Ovary (tissue), 9 donors: ENCODE data around the gene ACE2. TPM values are rescaled to one million over a fixed set of nuclear protein-coding genes. Genes with fewer than 3 reads are reported as not detected.

Experiments used
- DNase-seq, 5 donors: peaks; one replicate each; pipeline ENCODE4 v3.0.0-alpha.2; 2019 to 2020
- H3K27ac ChIP-seq, 2 donors: fragments of 200-600 bp; one replicate each; pipeline versions ENCODE4 v1.5.1 to v1.8.0; 2019 to 2022
- H3K27me3 ChIP-seq: fragments of 200-600 bp; one replicate; pipeline ENCODE4 v1.8.0; 2022
- H3K36me3 ChIP-seq: fragments of 200-600 bp; sonication (generic); one replicate; pipeline ENCODE4 v1.5.1; 2019
- H3K4me1 ChIP-seq: one replicate; pipeline ENCODE4 v1.8.1; 2013; ENCODE audit warnings: mild to moderate bottlenecking, moderate library complexity; ENCODE audit not compliant: insufficient read depth
- H3K4me3 ChIP-seq: fragments of 200-600 bp; sonication (generic); one replicate; pipeline ENCODE4 v1.5.1; 2017
- H3K9me3 ChIP-seq, 2 donors: fragments of 200-600 bp in 1 of 2; sonication (generic) in 1 of 2; one replicate each; pipeline versions ENCODE4 v1.5.1 to v1.8.1; 2013 to 2019; ENCODE audit warnings: mild to moderate bottlenecking in 1 of 2, moderate library complexity in 1 of 2
- CTCF ChIP-seq, 3 donors: fragments of 450-650 bp in 2 of 3; fragments of 200-600 bp in 1 of 3; IDR thresholded peaks; one replicate each; pipeline versions ENCODE4 v1.5.1 to v1.8.0; 2016 to 2022; ENCODE audit warnings: antibody characterized with exemption in 3 of 3, mild to moderate bottlenecking in 1 of 3
- EP300 ChIP-seq: sonication (generic); formaldehyde crosslinking; IDR thresholded peaks from one replicate; pipeline ENCODE4 v1.6.1; 2017; ENCODE audit warnings: antibody characterized with exemption
- POLR2A ChIP-seq: fragments of 450-650 bp; IDR thresholded peaks from one replicate; pipeline ENCODE4 v1.6.1; 2017; ENCODE audit warnings: antibody characterized with exemption, mild to moderate bottlenecking, moderate library complexity
- WGBS, 3 donors: extraction: QIAGEN DNeasy Blood & Tissue Kit in 1 of 3; methylation state at CpG; one replicate each; pipeline versions ENCODE4 v1.1.5 to v1.1.7; 2013 to 2017; 5-methylcytosine and 5-hydroxymethylcytosine counted together
- intact Hi-C, 4 donors: fragments of 100-400 bp; cut with DNase I; formaldehyde crosslinking; loops; one replicate each; pipeline versions ENCODE4 v1.11.0 to v1.15.1; 2022 to 2023
- polyA plus RNA-seq, 2 donors: library from polyadenylated mRNA; stranded (reverse); fragments of 200-250 nt in 1 of 2; fragments of 350-450 nt in 1 of 2; fragmentation: Illumina TruSeq in 1 of 2; extraction: RNeasy Lipid Tissue Mini Kit (QIAGEN cat#74804) in 1 of 2; gene quantifications; one replicate each; pipeline ENCODE4 v1.2.3, GENCODE V29; 2013 to 2014
- total RNA-seq, 7 donors: library from RNA; depleted of rRNA in 2 of 7; stranded (reverse); fragments of >200 nt in 2 of 7; fragmentation: NEBNext Ultra II Directional in 3 of 7; extraction: Animal tissue kit (Norgen Biotek cat#: 25700) in 3 of 7; gene quantifications; one replicate each; pipeline versions ENCODE4 v1.1.0 to v1.2.4, GENCODE V29; 2016 to 2023
- donor health status: DM: no; HTN: no; CAD: no; lungs with moderate emphysema.
- donor health status: DM: no; HTN: no; CAD: no.
- donor health status: Bipolar disorder and iron deficiency.
- donor health status: DM: yes; HTN: yes; CAD: no.
- donor health status: DM: no; HTN: no; CAD: no.
- donor health status: DM: yes; HTN: yes; CAD: no.

Gene ACE2
- total and polyA plus RNA-seq, 9 donors: 0.37 to 20.8 (median 2.3) TPM

- no peak overlapping the region for H3K27ac ChIP-seq
- no peaks in the 10 kb centered on the region for H3K4me1 ChIP-seq
- TF ChIP-seq POLR2A (no peak), CTCF (IDR thresholded peaks at IDR 0.05) (no peak), EP300 (no peak)
- no peak overlapping the region for H3K4me3 ChIP-seq
- intact Hi-C loops: no loop called here
- H3K36me3 ChIP-seq: no peaks in the 10 kb centered on the region
- no peak for DNase-seq
- H3K27me3 ChIP-seq: no peaks in the 10 kb centered on the region
- H3K9me3 ChIP-seq: no peaks in the 10 kb centered on the region
These were observed 76.3 kb downstream of the ACE2 start for GRCh38 chrX:15524417-15524816.

- H3K36me3 ChIP-seq: no peaks in the 10 kb centered on the region
- intact Hi-C loops: no loop called here
- TF ChIP-seq CTCF (IDR thresholded peaks at IDR 0.05) (no peak), EP300 (no peak), POLR2A (no peak)
- H3K27ac ChIP-seq: no peak overlapping the region
- no peaks in the 10 kb centered on the region for H3K27me3 ChIP-seq
- no peak for DNase-seq
- H3K4me1 ChIP-seq: no peaks in the 10 kb centered on the region
- no peak overlapping the region for H3K4me3 ChIP-seq
- H3K9me3 ChIP-seq: no peaks in the 10 kb centered on the region
These were observed 77.7 kb downstream of the ACE2 start for GRCh38 chrX:15523088-15523487.

GRCh38 chrX:15522464-15522863 is 78.3 kb downstream of the ACE2 start:
- 79 to 87% (median 81%) methylated on average over 3 of the region's 3 CpGs for WGBS, 3 donors
- no peak for TF ChIP-seq CTCF (IDR thresholded peaks at IDR 0.05)
- no peak for TF ChIP-seq EP300
- TF ChIP-seq POLR2A: no peak
- intact Hi-C loops: no loop called here

GRCh38 chrX:15515931-15516330 is 84.8 kb downstream of the ACE2 start:
- intact Hi-C loops: no loop called here
- TF ChIP-seq EP300: no peak
- no peak for TF ChIP-seq POLR2A
- TF ChIP-seq CTCF (IDR thresholded peaks at IDR 0.05): no peak
- no peak for DNase-seq

More at GRCh38 chrX:15522464-15522863, 78.3 kb downstream of the ACE2 start:
- Histone ChIP-seq H3K4me3 (no peak overlapping the region), H3K27ac (no peak overlapping the region), H3K27me3 (no peaks in the 10 kb centered on the region), H3K36me3 (no peaks in the 10 kb centered on the region), H3K4me1 (no peaks in the 10 kb centered on the region), H3K9me3 (no peaks in the 10 kb centered on the region)
- no peak for DNase-seq

GRCh38 chrX:15514279-15514678 is 86.5 kb downstream of the ACE2 start:
- no peaks in the 10 kb centered on the region for H3K4me1 ChIP-seq
- intact Hi-C loops: no loop called here
- 61 to 72% (median 63%) methylated on average over 1 of the region's 1 CpG for WGBS, 3 donors
- TF ChIP-seq POLR2A (no peak), CTCF (IDR thresholded peaks at IDR 0.05) (no peak), EP300 (no peak)
- H3K4me3 ChIP-seq: no peak overlapping the region
- no peaks in the 10 kb centered on the region for H3K27me3 ChIP-seq
- H3K36me3 ChIP-seq: no peaks in the 10 kb centered on the region
- H3K9me3 ChIP-seq: no peaks in the 10 kb centered on the region
- H3K27ac ChIP-seq: no peak overlapping the region
- DNase-seq: no peak

More at GRCh38 chrX:15515931-15516330, 84.8 kb downstream of the ACE2 start:
- 18 to 21% (median 19%) methylated on average over 6 of the region's 6 CpGs for WGBS, 3 donors
- H3K36me3 ChIP-seq: no peaks in the 10 kb centered on the region
- no peaks in the 10 kb centered on the region for H3K27me3 ChIP-seq
- H3K4me3 ChIP-seq: no peak overlapping the region
- no peaks in the 10 kb centered on the region for H3K4me1 ChIP-seq
- no peaks in the 10 kb centered on the region for H3K9me3 ChIP-seq
- H3K27ac ChIP-seq: no peak overlapping the region
